Measurements from ENCODE around the gene TPSB2. TPM values are rescaled to one million over a fixed set of nuclear protein-coding genes. Genes with fewer than 3 reads are reported as not detected.

The TPSB2 gene
- polyA plus RNA-seq, 1 donor (not counting 4 experiments of a cell fraction or from before 2014, with no cell fraction given): not detected

- Histone ChIP-seq H3K9me1 (ENCODE audit: control insufficient read depth, extremely low read depth, insufficient read depth, low read length) (no peaks in the 10 kb centered on the region), H3K4me3 (ENCODE audit: control insufficient read depth in 2 of 3, extremely low read depth in 1 of 3, insufficient read depth in 2 of 3, low read depth in 1 of 3, low read length in 3 of 3) (no peak overlapping the region), H3K27me3 (ENCODE audit: control insufficient read depth, extremely low read depth, insufficient read depth, low read length) (peaks cover 5% of the 10 kb centered on the region), H3K9me3 (ENCODE audit: control insufficient read depth, low read depth, low read length) (peaks cover 2% of the 10 kb centered on the region), H3K27ac (ENCODE audit: control insufficient read depth, insufficient read depth, low read length) (no peak overlapping the region), H3K9ac (ENCODE audit: control insufficient read depth, extremely low read depth, insufficient read depth, low read length) (no peak overlapping the region), H3K79me2 (ENCODE audit: control insufficient read depth, insufficient read depth, low read length) (no peaks in the 10 kb centered on the region), H3K4me2 (ENCODE audit: control insufficient read depth, extremely low read depth, insufficient read depth, low read depth, low read length) (no peak overlapping the region), H2AFZ (ENCODE audit: control insufficient read depth, low read length) (no peak overlapping the region), H3K36me3 (ENCODE audit: control insufficient read depth in 2 of 2, extremely low read depth in 1 of 2, insufficient read depth in 2 of 2, low read length in 2 of 2) (no peaks in the 10 kb centered on the region), H3K4me1 (ENCODE audit: control insufficient read depth, extremely low read depth, insufficient read depth, low read length) (no peaks in the 10 kb centered on the region), H4K20me1 (ENCODE audit: control insufficient read depth, extremely low read depth, insufficient read depth, low read length) (no peaks in the 10 kb centered on the region)
- no peak for DNase-seq (ENCODE audit: low read depth, low spot score)
- FAIRE-seq: no peak
- TF ChIP-seq CTCF (optimal IDR thresholded peaks at IDR 0.05 in 1 of 3, IDR thresholded peaks at IDR 0.05 in 1 of 3, conservative IDR thresholded peaks at IDR 0.05 in 1 of 3; ENCODE audit: extremely low read depth in 1 of 3, insufficient read depth in 2 of 3, low read length in 3 of 3) (no peak), EZH2 (IDR thresholded peaks at IDR 0.05; ENCODE audit: low read length) (no peak)
- dilution Hi-C loops (cut with MboI; ENCODE audit: extremely low pct_ligation_motif_present, low sequenced_read_pairs): no loop called here
Measured at GRCh38 chr16:1215574-1216295, 14.2 kb downstream of the TPSB2 start.

- no peak overlapping the region for H3K4me3 ChIP-seq (ENCODE audit: control insufficient read depth in 2 of 3, extremely low read depth in 1 of 3, insufficient read depth in 2 of 3, low read depth in 1 of 3, low read length in 3 of 3)
- H3K36me3 ChIP-seq (ENCODE audit: control insufficient read depth in 2 of 2, extremely low read depth in 1 of 2, insufficient read depth in 2 of 2, low read length in 2 of 2): no peaks in the 10 kb centered on the region
- H3K9me1 ChIP-seq (ENCODE audit: control insufficient read depth, extremely low read depth, insufficient read depth, low read length): no peaks in the 10 kb centered on the region
- no peaks in the 10 kb centered on the region for H3K4me1 ChIP-seq (ENCODE audit: control insufficient read depth, extremely low read depth, insufficient read depth, low read length)
- FAIRE-seq (no peak), DNase-seq (ENCODE audit: low read depth, low spot score) (no peak)
- no peak overlapping the region for H2AFZ ChIP-seq (ENCODE audit: control insufficient read depth, low read length)
- H3K27me3 ChIP-seq (ENCODE audit: control insufficient read depth, extremely low read depth, insufficient read depth, low read length): peaks cover 5% of the 10 kb centered on the region
- no peak overlapping the region for H3K4me2 ChIP-seq (ENCODE audit: control insufficient read depth, extremely low read depth, insufficient read depth, low read depth, low read length)
- dilution Hi-C loops (cut with MboI; ENCODE audit: extremely low pct_ligation_motif_present, low sequenced_read_pairs): no loop called here
- H4K20me1 ChIP-seq (ENCODE audit: control insufficient read depth, extremely low read depth, insufficient read depth, low read length): no peaks in the 10 kb centered on the region
- peaks cover 2% of the 10 kb centered on the region for H3K9me3 ChIP-seq (ENCODE audit: control insufficient read depth, low read depth, low read length)
- TF ChIP-seq EZH2 (IDR thresholded peaks at IDR 0.05; ENCODE audit: low read length) (no peak), CTCF (optimal IDR thresholded peaks at IDR 0.05 in 1 of 3, IDR thresholded peaks at IDR 0.05 in 1 of 3, conservative IDR thresholded peaks at IDR 0.05 in 1 of 3; ENCODE audit: extremely low read depth in 1 of 3, insufficient read depth in 2 of 3, low read length in 3 of 3) (no peak)
- H3K27ac ChIP-seq (ENCODE audit: control insufficient read depth, insufficient read depth, low read length): no peak overlapping the region
- no peaks in the 10 kb centered on the region for H3K79me2 ChIP-seq (ENCODE audit: control insufficient read depth, insufficient read depth, low read length)
- no peak overlapping the region for H3K9ac ChIP-seq (ENCODE audit: control insufficient read depth, extremely low read depth, insufficient read depth, low read length)
Measured at GRCh38 chr16:1214719-1215118, 15.3 kb downstream of the TPSB2 start.

Measured in keratinocyte (primary cell).